ENCODE measurements around the gene TSPAN11.
A peak's percentile ranks its signal among the peaks of the same experiment; 100 is the strongest.

The TSPAN11 gene, protein sequence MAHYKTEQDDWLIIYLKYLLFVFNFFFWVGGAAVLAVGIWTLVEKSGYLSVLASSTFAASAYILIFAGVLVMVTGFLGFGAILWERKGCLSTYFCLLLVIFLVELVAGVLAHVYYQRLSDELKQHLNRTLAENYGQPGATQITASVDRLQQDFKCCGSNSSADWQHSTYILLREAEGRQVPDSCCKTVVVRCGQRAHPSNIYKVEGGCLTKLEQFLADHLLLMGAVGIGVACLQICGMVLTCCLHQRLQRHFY

DNA sequence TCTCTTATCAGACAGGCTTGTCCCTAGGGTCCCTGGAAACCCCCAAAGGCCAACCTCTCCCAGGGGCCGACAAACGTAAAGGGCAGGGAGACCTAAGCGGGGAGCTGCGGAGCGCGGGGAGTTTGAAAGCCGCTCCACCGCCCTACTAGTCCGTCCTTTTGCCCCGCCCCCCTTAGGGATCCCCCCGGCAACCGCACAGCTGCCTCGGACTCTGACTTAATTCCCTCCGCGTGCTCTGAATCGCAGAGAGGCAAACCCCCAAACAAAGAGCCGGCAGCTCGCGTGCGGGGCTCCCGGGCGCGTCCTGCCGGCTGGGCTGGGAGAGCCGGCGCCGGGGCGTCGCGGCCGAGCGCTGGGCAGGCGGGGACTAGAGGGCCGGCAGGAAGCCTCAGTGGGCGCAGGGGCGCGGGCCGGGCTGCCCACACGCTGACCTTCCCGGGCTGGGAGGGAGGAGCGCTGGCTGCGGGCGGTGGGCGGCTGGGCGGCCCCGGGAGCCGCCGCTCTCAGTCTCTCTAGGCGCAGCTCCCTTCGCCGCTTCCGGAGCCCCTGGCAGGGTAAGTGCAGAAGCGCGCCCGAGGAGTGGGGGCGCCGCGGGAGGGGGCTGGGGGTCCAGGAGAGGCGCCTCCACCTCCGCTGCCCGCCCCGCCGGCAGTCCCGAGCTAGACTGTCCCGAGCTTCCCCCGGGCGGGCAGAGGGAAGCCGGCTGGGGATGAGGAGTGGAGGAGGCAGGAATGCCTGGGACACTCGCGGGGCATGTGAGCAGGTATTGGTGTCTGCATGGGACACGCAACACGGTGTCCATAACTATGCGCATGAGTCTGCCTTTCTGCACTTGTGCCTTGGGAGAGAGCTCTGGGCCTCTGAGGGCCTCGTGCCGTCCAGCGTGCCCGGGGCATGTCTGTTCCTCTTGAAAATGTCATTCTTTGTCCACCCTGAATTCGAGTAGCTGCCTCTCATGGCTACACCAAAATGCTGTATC lies at the start of gene TSPAN11:
Gene TSPAN11 (plus strand): TSS at position 506 of the 979 bp plus-strand sequence. CDS start 27,244 bp downstream, outside the sequence.
- DNase-seq (ENCODE audit: extremely low spot score): peak; percentile 43
- CTCF ChIA-PET: interaction anchor here (1.0 to 1.4 kb wide), 2 partner anchors 27 to 59 kb away, joined by 3 to 4 read pairs; no protein-coding TSS in a partner anchor
- POLR2A ChIA-PET: no interaction called here

DNA sequence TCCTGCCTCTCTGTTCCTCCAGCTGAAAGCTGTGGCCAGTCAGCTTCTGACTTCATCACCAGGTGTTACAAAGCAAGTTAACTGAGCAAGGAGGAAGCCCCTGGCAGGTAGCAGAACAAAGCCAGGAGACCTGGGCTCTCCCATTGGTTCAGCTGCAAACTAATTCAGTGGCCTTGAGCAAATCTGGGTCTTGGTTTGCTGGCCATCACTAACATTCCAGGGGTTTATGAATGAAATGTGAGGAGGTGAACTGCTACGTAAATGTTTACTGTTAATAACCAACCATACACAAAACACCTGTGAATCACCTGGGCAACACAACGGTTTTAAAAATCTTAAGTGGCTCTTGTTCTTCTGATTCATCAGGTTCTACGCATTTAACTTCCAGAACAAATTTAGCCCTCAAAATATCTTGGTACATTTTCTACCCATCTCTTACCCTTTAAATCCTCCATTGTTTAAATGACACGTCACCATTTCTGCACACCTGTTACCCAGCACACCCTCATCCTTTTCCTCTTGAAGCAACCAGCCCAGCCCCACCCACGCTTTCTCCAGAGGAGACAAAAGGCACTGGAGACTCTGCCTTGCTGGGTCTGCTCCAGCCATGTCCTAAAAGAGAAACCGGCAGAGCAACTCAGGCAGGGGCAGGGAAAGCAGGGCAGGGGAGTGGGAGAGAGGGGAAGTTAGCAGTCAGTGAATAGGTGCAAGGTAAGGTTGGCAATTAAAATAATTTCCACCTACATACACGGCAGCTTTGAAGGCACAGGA lies 49.3 kb upstream of the TSPAN11 start:
- DNase-seq (ENCODE audit: extremely low spot score): no peak
- ChIA-PET CTCF (interaction anchor here (1.4 to 1.5 kb wide), 2 partner anchors 109 to 113 kb away, joined by 3 to 5 read pairs; no protein-coding TSS in a partner anchor), POLR2A (no interaction called here)
- TF ChIP-seq, protein P1, sequence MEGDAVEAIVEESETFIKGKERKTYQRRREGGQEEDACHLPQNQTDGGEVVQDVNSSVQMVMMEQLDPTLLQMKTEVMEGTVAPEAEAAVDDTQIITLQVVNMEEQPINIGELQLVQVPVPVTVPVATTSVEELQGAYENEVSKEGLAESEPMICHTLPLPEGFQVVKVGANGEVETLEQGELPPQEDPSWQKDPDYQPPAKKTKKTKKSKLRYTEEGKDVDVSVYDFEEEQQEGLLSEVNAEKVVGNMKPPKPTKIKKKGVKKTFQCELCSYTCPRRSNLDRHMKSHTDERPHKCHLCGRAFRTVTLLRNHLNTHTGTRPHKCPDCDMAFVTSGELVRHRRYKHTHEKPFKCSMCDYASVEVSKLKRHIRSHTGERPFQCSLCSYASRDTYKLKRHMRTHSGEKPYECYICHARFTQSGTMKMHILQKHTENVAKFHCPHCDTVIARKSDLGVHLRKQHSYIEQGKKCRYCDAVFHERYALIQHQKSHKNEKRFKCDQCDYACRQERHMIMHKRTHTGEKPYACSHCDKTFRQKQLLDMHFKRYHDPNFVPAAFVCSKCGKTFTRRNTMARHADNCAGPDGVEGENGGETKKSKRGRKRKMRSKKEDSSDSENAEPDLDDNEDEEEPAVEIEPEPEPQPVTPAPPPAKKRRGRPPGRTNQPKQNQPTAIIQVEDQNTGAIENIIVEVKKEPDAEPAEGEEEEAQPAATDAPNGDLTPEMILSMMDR (IDR thresholded peaks at IDR 0.05; ENCODE audit: control extremely low read depth, extremely low read depth, low read depth, missing control alignments): no peak

More for the DNA sequence above, at the start of gene TSPAN11:
- TF ChIP-seq, protein P1 (IDR thresholded peaks at IDR 0.05; ENCODE audit: control extremely low read depth, extremely low read depth, low read depth, missing control alignments): no peak

DNA sequence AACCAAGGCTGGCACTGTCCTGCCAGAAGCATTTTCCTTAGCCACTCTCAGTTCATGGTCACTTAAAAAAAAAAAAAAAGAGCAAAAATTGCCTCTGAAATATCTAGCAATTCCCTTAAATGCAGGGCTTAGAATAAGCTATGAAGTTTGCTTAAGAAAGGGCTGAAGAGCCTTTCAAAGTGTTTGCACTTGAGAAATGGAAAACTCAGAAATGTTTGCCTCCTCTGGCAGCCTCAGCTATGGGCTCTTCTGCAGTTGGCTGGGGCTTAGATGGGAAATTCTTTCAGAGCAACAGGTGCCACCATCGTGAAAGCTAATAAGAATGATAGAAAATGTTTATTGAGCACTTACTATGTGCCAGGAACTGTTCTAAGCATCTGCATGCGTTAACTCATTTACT lies 48.5 kb upstream of the TSPAN11 start:
- CTCF ChIA-PET: interaction anchor here (1.3 to 1.7 kb wide), 2 partner anchors 9 to 13 kb away, joined by 4 read pairs; no protein-coding TSS in a partner anchor
- no peak for DNase-seq (ENCODE audit: extremely low spot score)
- TF ChIP-seq, protein P1 (IDR thresholded peaks at IDR 0.05; ENCODE audit: control extremely low read depth, extremely low read depth, low read depth, missing control alignments): no peak
- POLR2A ChIA-PET: no interaction called here

DNA sequence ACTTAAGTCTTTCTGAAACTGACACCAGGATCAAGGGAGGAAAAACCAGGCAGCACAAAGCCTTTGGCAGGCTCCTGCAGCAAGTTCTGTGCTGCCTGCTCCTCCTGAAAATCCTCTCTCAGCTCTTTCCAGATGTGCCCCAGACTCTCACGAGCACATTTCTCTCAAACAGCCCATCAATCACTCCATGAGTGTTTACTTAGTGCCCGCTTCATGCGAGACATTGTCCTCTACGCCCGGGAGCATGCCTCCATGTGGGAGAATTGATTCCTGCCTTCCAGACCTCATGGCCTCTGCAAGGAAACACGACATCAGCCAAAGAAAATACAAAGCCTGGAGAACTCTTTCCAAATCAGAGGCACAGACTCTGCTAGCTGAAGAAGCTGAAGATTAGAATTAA lies 46.5 kb upstream of the TSPAN11 start:
- CTCF ChIA-PET: interaction anchor here (1.1 to 1.9 kb wide), 2 partner anchors 33 to 392 kb away, joined by 3 to 4 read pairs; no protein-coding TSS in a partner anchor
- TF ChIP-seq, protein P1 (IDR thresholded peaks at IDR 0.05; ENCODE audit: control extremely low read depth, extremely low read depth, low read depth, missing control alignments): no peak
- DNase-seq (ENCODE audit: extremely low spot score): no peak
- POLR2A ChIA-PET: no interaction called here

DNA sequence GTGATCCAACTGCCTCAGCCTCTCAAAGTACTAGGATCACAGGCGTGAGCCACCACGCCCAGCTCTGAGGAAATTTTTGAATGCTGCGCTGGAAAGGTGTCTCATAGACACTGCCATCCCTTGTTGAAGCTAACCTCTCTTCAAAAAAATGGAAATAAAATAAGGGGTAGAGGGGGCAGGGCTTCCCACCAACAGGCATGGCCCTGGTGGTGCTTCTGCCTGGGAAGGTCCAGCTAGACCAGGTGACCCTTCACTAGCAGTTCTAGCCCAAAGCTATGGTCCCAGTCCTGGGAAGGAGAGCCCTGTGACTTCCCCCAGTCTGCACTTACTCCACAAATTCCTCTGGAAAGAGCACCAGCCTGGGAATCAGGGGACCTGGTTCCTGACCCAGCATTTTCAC lies 45.7 kb upstream of the TSPAN11 start:
- DNase-seq (ENCODE audit: extremely low spot score): no peak
- CTCF ChIA-PET: interaction anchor here (1.1 to 1.9 kb wide), 2 partner anchors 34 to 392 kb away, joined by 3 to 4 read pairs; no protein-coding TSS in a partner anchor
- POLR2A ChIA-PET: no interaction called here
- TF ChIP-seq, protein P1 (IDR thresholded peaks at IDR 0.05; ENCODE audit: control extremely low read depth, extremely low read depth, low read depth, missing control alignments): no peak
